Measurements from ENCODE around the gene INTS1. TPM values are rescaled to one million over a fixed set of nuclear protein-coding genes. Genes with fewer than 3 reads are reported as not detected.

INTS1 gene
- polyA plus RNA-seq, 3 donors: 5.5 to 64.3 (median 7.3) TPM

DNA sequence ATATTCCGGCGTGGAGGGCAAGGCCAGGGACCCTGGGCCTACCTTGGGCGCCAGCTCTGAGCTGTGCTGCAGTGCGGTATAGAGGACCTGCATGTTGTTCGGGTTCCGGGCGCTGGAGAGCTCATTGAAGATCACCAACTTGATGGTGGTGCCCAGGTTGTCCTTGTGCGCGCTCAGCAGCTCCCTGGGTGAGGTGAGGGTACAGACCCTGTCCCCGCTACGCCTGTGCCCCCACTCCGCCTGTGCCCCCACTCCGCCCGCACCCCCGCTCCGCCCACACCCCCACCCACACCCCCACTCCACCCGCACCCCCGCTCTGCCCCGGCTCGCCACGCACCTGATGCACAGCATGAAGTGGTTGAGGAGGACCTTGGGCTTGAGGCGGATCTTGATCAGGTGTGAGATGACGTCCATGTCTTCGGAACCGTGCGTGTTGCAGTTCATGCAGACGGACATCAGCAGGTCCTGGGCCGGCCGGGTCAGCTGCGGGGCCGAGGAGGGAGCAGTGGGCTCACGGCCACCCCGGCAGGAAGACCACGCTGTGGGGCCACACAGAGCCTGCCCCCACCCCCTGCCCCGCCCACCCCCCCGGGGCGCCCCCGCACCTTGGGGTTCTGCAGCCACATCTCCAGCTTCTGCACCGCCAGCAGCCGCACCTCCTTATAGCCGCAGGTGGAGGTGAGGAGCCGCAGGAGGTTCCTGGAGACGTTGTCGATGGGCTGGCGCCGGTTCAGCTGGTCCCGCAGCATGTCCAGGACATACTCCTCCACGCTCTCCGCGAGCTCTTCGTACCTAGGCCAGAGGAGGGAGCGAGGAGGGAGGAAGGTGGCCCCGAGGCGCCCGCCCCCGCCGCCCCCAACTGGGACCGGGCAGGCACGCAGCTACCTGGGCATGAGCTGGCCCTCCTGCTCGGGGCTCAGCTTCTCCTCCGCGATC is 5.6 kb downstream of the INTS1 start:
- H3K36me3 Mint-ChIP-seq: peaks cover 56 to 83% of the 10 kb centered on the region in 2 donors

DNA sequence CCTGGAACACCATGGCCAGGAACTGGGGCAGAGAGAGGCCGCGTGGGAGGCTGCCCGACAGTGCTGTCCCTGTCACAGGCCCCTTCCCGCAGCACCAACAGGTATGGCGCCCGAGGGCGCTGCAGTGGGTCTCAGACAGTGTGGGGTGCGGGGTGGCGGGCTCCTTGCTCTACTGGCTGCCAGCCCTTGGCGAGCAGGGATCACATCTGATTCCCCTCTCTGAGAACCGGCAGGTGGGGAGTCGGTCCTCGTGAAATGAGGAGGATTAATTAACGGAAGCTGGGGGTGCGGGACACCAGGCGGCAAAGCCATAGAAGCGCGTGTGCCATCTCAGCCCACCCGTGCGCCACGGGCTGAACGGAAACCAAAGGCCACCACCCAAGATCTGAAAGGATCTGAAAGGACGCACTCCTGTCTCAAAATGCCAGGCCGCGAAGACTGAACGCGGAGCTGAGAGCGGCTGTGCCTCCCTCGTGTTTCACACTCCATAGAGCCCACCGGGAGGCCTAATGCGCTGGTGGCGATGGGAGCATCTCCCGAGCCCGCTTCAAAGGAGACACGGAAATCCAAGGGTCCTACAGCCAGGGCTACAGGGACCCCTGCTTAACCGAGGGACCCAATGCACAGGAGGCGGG is 6.8 kb downstream of the INTS1 start:
- Histone ChIP-seq H3K36me3 (replicated peaks in 1 of 2; ENCODE audit: control insufficient read depth in 1 of 2, insufficient read depth in 2 of 2, low read length in 2 of 2) (peaks cover 84 to 97% of the 10 kb centered on the region in 2 donors), H3K4me2 (replicated peaks; ENCODE audit: extremely low read depth, low read length, poor library complexity, severe bottlenecking) (no peak overlapping the region), H3K79me2 (ENCODE audit: insufficient read depth, low read length) (peaks cover 16% of the 10 kb centered on the region), H2AFZ (ENCODE audit: insufficient read depth, low read depth, low read length, poor library complexity, severe bottlenecking) (no peak overlapping the region), H3K9me3 (replicated peaks in 1 of 2; ENCODE audit: control insufficient read depth in 1 of 2, insufficient read depth in 1 of 2, low read length in 2 of 2) (no peaks in the 10 kb centered on the region), H3K27me3 (ENCODE audit: control insufficient read depth in 2 of 2, insufficient read depth in 2 of 2, low read length in 2 of 2) (no peaks in the 10 kb centered on the region), H4K20me1 (ENCODE audit: insufficient read depth, low read length) (peaks cover 19% of the 10 kb centered on the region), H3K4me3 (replicated peaks in 1 of 3; ENCODE audit: low read depth in 2 of 3, low read length in 3 of 3) (no peak overlapping the region), H3K9ac (ENCODE audit: insufficient read depth, low read length, poor library complexity, severe bottlenecking) (no peak overlapping the region), H3K4me1 (ENCODE audit: control insufficient read depth in 1 of 2, insufficient read depth in 2 of 2, low read length in 2 of 2) (peaks cover 0 to 2% of the 10 kb centered on the region in 2 donors), H3K27ac (ENCODE audit: low read depth in 1 of 2, low read length in 2 of 2) (no peak overlapping the region)
- Mint-ChIP-seq H3K4me3 (no peak overlapping the region), H3K4me1 (peaks cover under 1% of the 10 kb centered on the region), H3K9me3 (no peaks in the 10 kb centered on the region), H3K27me3 (ENCODE audit: low read depth in 3 of 3) (peaks cover 0 to 2% (median 0%) of the 10 kb centered on the region in 3 donors), H3K36me3 (peaks cover 58 to 86% of the 10 kb centered on the region in 2 donors), H3K27ac (no peak overlapping the region)
- intact Hi-C loops (cut with micrococcal nuclease): loop anchor here in 1 of 2 donors (10.0 kb wide), 1 partner anchor 847 kb away; no protein-coding TSS in a partner anchor
- TF ChIP-seq, protein P1, sequence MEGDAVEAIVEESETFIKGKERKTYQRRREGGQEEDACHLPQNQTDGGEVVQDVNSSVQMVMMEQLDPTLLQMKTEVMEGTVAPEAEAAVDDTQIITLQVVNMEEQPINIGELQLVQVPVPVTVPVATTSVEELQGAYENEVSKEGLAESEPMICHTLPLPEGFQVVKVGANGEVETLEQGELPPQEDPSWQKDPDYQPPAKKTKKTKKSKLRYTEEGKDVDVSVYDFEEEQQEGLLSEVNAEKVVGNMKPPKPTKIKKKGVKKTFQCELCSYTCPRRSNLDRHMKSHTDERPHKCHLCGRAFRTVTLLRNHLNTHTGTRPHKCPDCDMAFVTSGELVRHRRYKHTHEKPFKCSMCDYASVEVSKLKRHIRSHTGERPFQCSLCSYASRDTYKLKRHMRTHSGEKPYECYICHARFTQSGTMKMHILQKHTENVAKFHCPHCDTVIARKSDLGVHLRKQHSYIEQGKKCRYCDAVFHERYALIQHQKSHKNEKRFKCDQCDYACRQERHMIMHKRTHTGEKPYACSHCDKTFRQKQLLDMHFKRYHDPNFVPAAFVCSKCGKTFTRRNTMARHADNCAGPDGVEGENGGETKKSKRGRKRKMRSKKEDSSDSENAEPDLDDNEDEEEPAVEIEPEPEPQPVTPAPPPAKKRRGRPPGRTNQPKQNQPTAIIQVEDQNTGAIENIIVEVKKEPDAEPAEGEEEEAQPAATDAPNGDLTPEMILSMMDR (IDR thresholded peaks at IDR 0.05): no peak
- 95% methylated on average over 37 of the region's 37 CpGs for WGBS (ENCODE audit: insufficient coverage)
- no peak for DNase-seq

More for the DNA sequence above, 5.6 kb downstream of the INTS1 start:
- Histone ChIP-seq H3K9me3 (replicated peaks in 1 of 2; ENCODE audit: control insufficient read depth in 1 of 2, insufficient read depth in 1 of 2, low read length in 2 of 2) (no peaks in the 10 kb centered on the region), H3K36me3 (replicated peaks in 1 of 2; ENCODE audit: control insufficient read depth in 1 of 2, insufficient read depth in 2 of 2, low read length in 2 of 2) (peaks cover 82 to 92% of the 10 kb centered on the region in 2 donors), H3K27ac (ENCODE audit: low read depth in 1 of 2, low read length in 2 of 2) (no peak overlapping the region), H4K20me1 (ENCODE audit: insufficient read depth, low read length) (peaks cover 31% of the 10 kb centered on the region), H2AFZ (ENCODE audit: insufficient read depth, low read depth, low read length, poor library complexity, severe bottlenecking) (no peak overlapping the region), H3K4me2 (replicated peaks; ENCODE audit: extremely low read depth, low read length, poor library complexity, severe bottlenecking) (no peak overlapping the region), H3K4me3 (replicated peaks in 1 of 3; ENCODE audit: low read depth in 2 of 3, low read length in 3 of 3) (no peak overlapping the region), H3K4me1 (ENCODE audit: control insufficient read depth in 1 of 2, insufficient read depth in 2 of 2, low read length in 2 of 2) (peaks cover 7 to 14% of the 10 kb centered on the region in 2 donors), H3K9ac (ENCODE audit: insufficient read depth, low read length, poor library complexity, severe bottlenecking) (no peak overlapping the region), H3K27me3 (ENCODE audit: control insufficient read depth in 2 of 2, insufficient read depth in 2 of 2, low read length in 2 of 2) (no peaks in the 10 kb centered on the region), H3K79me2 (ENCODE audit: insufficient read depth, low read length) (peaks cover 28% of the 10 kb centered on the region)
- Mint-ChIP-seq H3K4me1 (peaks cover 12% of the 10 kb centered on the region), H3K27ac (no peak overlapping the region), H3K9me3 (no peaks in the 10 kb centered on the region), H3K4me3 (no peak overlapping the region), H3K27me3 (ENCODE audit: low read depth in 3 of 3) (peaks cover 0 to 3% (median 2%) of the 10 kb centered on the region in 3 donors)
- intact Hi-C loops (cut with micrococcal nuclease): loop anchor here in 1 of 2 donors (10.0 kb wide), 1 partner anchor 846 kb away; no protein-coding TSS in a partner anchor
- no peak for DNase-seq
- TF ChIP-seq, protein P1 (IDR thresholded peaks at IDR 0.05): no peak
- 98% methylated on average over 29 of the region's 62 CpGs for whole genome bisulfite sequencing (ENCODE audit: insufficient coverage)
